Hematopoietic multipotent progenitor cell treated with erythropoietin and hydrocortisone succinate and interleukin-3 and kit ligand, for 8 days (in vitro differentiated cells): ENCODE results near the gene ZNF600.
"Not testable (repeated sequence)": the region's sequence is repeated elsewhere in the genome, so short reads cannot be mapped to it uniquely, and the experiment has no call there.

Experiments used
- DNase-seq: peaks from one replicate; pipeline ENCODE4 v3.0.0-alpha.2; 2015

ZNF600 gene

DNA sequence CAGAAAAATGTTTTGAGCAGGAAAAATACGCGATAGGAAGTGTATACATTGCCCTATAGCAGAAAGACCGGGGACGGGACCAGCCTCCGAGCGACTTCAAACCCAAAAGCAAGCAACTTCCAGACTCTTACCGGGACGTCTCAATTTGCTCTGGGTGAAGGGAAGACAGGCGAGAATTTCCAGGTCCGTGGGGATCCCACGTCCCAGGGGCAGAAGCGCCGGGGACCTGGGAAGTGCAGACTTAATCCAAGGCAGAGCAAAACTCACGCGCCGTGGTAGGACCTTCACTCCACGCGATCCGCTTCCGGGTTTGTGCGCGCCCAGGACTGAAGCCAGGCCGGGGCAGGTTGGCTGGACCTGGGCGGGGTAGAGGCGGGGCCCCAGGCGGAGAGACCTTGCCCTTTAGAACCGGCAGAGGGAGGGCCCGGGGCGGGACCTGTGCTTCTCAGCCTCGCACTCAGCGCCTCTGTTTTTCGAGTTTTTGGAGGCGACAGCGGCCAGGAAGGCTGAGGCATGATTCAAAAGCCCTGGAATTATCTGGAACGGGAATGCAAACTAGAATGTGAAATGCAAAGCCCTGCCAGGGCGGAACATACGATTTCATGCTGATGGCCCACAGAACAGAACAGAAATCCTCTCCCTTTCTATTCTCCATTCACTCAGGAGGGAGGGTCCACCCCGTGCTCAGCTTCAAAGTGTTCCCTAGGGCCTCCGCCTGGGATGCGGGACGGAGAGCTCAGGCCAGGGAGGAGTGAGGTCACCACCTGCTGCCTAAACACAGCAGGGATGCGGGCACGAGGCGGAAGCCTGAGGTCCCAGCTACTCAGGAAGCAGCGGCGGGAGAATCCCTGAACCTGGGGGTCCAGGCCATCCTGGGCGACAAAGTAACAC is at the start of gene ZNF600:
ZNF600 (minus strand) TSS at position 328 of the 891 bp plus-strand sequence. CDS start 7,903 bp downstream, outside the sequence.
- DNase-seq = peak; percentile 89

DNA sequence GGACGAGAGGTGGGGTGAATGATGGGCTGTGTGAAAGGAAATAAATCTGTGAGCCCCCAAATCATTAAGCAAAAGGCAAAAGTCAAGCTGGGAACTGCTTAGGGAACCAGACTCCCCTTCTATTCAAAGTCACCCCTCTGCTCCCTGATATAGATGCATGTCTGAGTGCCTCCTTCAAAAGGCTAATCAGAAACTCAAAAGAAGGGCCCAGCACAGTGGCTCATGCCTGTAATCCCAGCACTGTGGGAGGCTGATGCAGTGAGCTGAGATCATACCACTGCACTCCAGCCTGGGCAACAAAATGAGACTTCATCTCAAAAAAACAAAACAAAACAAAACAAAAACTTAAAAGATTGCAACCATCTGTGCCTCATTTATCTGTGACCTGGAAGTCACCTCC is 47.7 kb upstream of the ZNF600 start:
- DNase-seq = not testable (repeated sequence)

GRCh38 chr19:52833541-52833940 is 47.0 kb upstream of the ZNF600 start:
- DNase-seq = not testable (repeated sequence)

- DNase-seq = not testable (repeated sequence)
Measured at GRCh38 chr19:52829866-52830265, 43.3 kb upstream of the ZNF600 start.

- no peak for DNase-seq
Measured at GRCh38 chr19:52825765-52826164, 39.2 kb upstream of the ZNF600 start.

- DNase-seq = no peak
Measured at GRCh38 chr19:52823676-52824075, 37.1 kb upstream of the ZNF600 start.

DNA sequence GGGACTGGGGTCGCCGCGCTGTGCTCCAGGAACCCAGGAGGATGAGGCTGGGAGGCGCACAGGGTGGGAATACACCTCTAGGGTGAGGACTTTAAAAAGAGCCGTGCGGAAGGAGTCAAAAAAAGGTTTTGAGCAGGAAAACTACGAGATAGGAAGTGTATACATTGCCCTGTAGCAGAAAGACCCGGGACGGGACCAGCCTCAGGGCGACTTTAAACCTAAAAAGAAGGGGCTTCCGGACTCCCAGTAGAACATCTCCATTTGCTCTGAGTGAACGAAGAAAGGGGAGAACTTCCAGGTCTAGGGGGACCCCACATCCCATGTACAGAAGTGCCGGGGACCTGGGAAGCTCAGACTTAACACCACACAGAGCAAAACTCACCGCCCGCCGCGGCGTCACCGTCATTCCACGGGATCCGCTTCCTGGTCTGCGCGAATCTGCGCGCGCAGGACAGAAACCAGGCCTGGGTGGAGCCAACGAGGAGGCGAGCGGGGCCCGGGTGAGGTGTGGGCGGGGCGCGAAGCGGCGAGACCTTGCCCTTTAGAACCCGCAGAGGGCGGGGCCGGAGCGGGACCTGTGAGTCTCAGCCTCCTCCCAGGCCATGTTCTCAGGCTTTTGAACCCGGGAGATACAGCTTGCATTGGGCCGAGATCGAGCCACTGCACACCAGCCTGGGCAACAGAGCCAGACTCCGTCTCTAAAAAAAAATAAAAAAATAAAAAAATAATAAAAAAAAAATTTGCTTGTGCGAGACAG is 34.8 kb upstream of the ZNF600 start, which contains the start of gene ZNF28:
ZNF28 (minus strand) TSS at position 430 of the 757 bp plus-strand sequence. CDS start 3,675 bp downstream, outside the sequence.
- DNase-seq = peak; percentile 70

GRCh38 chr19:52820472-52821203 is 34.0 kb upstream of the ZNF600 start:
- peak; percentile 59 for DNase-seq

DNA sequence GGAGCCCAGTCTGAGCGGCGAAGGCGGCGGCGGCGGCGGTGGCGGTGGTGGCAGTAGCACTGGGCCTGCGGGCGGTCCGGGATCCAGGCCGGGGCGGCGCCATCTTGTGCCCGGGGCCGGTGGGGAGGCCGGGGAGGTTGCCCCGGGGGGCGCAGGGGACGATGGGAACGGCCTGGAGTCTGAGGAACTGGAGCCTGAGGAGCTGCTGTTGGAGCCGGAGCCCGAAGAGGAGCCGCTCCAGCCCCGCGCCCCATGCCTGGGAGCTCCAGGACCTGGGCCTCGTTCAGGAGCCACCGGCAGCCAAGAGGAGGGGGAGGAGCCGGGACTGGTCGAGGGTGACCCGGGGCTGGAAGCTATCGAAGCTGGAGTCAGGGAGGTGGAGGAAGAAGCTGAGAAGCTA is 23.2 kb upstream of the ZNF600 start:
- no peak for DNase-seq

GRCh38 chr19:52799950-52800640 is 13.5 kb upstream of the ZNF600 start:
- not testable (repeated sequence) for DNase-seq

- no peak for DNase-seq
Measured at GRCh38 chr19:52789440-52789839, 2.8 kb upstream of the ZNF600 start.

DNA sequence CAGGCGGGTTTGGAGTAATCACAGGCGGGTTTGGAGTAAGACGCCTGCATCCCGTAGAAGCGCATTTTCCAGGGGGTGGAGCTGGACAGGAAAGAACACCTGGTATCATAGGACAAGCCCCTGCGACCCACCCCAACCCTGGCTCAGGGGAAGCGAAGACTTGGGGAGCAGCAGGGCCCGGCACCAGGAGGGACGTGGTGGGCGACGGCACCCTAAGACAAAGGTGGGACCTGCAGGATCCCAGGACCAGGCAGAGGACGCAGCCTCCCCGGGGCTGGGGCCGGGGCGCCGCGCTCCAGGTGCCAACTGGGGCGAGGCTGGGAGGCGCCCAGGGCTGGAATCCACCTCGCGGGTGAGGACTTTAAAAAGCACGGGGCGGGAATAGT is 520 bp downstream of the ZNF600 start:
- no peak for DNase-seq

GRCh38 chr19:52785506-52785905 is 1.1 kb downstream of the ZNF600 start:
- no peak for DNase-seq

DNA sequence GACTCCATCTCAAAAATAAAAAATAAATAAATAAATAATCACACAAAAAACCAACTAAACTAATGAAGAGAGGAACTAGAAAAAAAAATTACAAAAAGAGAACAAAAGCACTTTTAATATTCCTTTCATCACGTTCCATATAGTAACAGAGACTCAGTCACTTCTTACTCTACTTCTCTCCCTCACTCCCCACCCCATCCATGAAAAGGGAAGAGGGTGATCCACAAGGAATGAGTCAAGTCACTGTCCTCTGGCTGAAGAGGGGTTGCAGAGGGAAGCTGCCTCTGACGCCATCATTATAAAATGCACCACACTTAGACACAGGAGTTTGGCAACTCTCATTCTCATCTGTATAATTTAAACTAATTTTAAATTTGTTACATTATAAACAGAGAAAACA is 3.7 kb downstream of the ZNF600 start:
- not testable (repeated sequence) for DNase-seq

- no peak for DNase-seq
Measured at GRCh38 chr19:52778811-52779210, 7.8 kb downstream of the ZNF600 start.

GRCh38 chr19:52756447-52756846 is 30.1 kb downstream of the ZNF600 start:
- DNase-seq = not testable (repeated sequence)

GRCh38 chr19:52749780-52750179 is 36.8 kb downstream of the ZNF600 start:
- DNase-seq = no peak

DNA sequence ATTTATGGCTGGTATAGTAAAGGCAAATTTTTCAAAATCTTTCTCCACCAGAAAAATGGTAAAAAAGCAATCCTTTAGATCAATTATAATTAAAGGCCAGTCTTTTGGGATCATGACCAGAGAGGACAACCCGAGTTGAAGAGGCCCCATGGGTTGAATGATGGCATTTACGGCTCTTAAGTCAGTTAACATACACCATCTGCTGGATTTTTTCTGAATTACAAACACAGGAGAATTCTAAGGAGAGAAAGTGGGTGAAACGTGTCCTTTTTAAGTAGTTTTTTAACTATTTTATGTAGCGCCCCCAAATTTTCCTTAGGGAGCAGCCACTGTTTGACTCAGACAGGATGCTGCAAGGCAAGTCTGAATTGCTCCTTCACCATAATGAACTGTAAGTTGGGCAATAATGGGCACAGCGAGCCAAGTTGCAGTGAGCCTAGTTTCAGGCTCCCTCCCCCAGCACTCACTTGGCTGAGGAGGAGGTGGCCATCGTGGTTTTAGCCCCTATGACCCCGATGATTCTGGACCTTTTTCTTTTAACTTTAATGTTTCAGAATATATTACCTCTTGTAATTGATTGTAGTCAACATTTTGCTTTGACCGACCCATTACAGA is 38.1 kb downstream of the ZNF600 start:
- DNase-seq = peak; percentile 67

GRCh38 chr19:52745919-52746318 is 40.7 kb downstream of the ZNF600 start:
- DNase-seq = not testable (repeated sequence)

- DNase-seq = no peak
Measured at GRCh38 chr19:52743091-52743490, 43.5 kb downstream of the ZNF600 start.

DNA sequence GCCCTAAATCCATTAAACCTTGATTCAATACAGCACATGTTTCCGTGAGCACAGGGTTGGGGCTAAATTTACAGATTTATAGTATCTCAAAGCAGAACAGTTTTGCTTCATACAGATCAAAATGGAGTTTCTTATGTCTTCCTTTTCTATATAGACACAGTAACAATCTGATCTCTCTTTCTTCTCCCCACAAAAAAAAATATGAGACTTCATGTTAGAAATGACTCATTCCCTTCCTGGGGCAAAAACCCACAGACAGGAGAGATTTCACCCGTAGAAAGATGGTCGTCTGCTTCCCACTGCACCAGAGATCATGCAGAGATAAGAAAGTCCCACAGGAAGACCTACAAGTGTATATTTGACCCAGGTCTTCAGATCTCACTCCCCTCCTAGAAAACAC is 44.1 kb downstream of the ZNF600 start:
- DNase-seq = no peak

DNA sequence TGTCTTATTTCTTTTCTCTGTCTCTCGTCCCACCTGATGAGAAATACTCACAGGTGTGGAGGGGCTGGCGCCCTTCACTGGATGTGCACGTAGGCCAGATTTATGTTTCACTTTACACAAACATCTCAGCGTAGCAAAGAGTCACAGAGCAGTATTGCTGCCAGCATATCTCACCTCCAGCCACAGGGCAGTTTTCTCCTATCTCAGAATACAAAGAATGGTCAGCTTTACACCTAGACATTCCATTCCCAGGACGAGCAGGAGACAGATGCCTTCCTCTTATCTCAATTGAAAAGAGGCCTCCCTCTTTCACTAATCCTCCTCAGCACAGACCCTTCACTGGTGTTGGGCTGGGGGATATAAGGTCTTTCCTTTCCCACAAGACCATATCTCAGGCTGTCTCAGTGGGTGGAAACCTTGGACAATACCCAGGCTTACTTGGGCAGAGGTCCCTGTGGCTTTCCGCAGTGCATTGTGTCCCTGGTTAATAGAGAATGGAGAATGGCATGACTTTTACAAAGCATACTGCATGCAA is 44.6 kb downstream of the ZNF600 start:
- no peak for DNase-seq
